Ishikawa (cell line): ENCODE data around the gene DOCK8.

Experiments
- CEBPB ChIP-seq: IDR thresholded peaks from 2 replicates; pipeline ENCODE4 v1.6.1; 2012
- CREB1 ChIP-seq: IDR thresholded peaks from 2 replicates; pipeline ENCODE4 v1.6.1; 2012; ENCODE audit warnings: low read depth
- EGR1 ChIP-seq: IDR thresholded peaks from 2 replicates; pipeline ENCODE4 v1.6.1; 2012
- EP300 ChIP-seq: IDR thresholded peaks from 2 replicates; pipeline ENCODE4 v1.6.1; 2012; ENCODE audit warnings: borderline replicate concordance
- FOXM1 ChIP-seq: IDR thresholded peaks from 2 replicates; pipeline ENCODE4 v1.6.1; 2012; ENCODE audit warnings: low read depth, borderline replicate concordance
- MAX ChIP-seq: IDR thresholded peaks from 2 replicates; pipeline ENCODE4 v1.6.1; 2012
- NFIC ChIP-seq: IDR thresholded peaks from 2 replicates; pipeline ENCODE4 v1.6.1; 2012
- RAD21 ChIP-seq: IDR thresholded peaks from 2 replicates; pipeline ENCODE4 v1.6.1; 2012; ENCODE audit warnings: low read depth
- TAF1 ChIP-seq: IDR thresholded peaks from 2 replicates; pipeline ENCODE4 v1.6.1; 2012; ENCODE audit warnings: low read depth, mild to moderate bottlenecking
- TEAD4 ChIP-seq: IDR thresholded peaks from 2 replicates; pipeline ENCODE4 v1.6.1; 2012
- USF1 ChIP-seq: IDR thresholded peaks from 2 replicates; pipeline ENCODE4 v1.6.1; 2012
- YY1 ChIP-seq: IDR thresholded peaks from 2 replicates; pipeline ENCODE4 v1.6.1; 2012; ENCODE audit warnings: low read depth
- ZBTB7A ChIP-seq: IDR thresholded peaks from 2 replicates; pipeline ENCODE4 v1.6.1; 2012; ENCODE audit warnings: low read depth
- TF ChIP-seq, protein P1 (sequence below): IDR thresholded peaks from 2 replicates; pipeline ENCODE4 v1.6.1; 2012; ENCODE audit warnings: low read depth, mild to moderate bottlenecking

DNA sequence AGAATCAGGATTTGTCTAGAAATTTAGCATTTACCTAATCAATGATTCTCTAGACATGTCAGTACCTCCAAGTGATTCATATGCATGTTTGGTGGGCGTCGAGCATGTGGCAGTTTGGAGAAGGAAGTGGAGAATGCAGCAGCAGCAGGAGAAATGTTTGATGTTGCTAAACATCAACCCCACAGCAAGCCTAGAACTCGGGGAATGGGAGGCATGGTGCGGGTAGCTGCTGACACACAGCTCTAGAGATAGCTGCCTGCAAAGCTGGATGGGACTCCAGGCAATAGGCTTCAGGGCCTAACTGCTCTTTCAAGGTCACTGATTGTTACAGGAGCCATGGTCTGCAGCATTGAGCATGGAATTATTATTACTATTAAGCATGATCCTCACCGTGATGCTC lies 137.3 kb downstream of the DOCK8 start:
- TF ChIP-seq EGR1: no peak
- no peak for TF ChIP-seq FOXM1
- no peak for TF ChIP-seq YY1
- no peak for TF ChIP-seq RAD21
- TF ChIP-seq, protein P1, sequence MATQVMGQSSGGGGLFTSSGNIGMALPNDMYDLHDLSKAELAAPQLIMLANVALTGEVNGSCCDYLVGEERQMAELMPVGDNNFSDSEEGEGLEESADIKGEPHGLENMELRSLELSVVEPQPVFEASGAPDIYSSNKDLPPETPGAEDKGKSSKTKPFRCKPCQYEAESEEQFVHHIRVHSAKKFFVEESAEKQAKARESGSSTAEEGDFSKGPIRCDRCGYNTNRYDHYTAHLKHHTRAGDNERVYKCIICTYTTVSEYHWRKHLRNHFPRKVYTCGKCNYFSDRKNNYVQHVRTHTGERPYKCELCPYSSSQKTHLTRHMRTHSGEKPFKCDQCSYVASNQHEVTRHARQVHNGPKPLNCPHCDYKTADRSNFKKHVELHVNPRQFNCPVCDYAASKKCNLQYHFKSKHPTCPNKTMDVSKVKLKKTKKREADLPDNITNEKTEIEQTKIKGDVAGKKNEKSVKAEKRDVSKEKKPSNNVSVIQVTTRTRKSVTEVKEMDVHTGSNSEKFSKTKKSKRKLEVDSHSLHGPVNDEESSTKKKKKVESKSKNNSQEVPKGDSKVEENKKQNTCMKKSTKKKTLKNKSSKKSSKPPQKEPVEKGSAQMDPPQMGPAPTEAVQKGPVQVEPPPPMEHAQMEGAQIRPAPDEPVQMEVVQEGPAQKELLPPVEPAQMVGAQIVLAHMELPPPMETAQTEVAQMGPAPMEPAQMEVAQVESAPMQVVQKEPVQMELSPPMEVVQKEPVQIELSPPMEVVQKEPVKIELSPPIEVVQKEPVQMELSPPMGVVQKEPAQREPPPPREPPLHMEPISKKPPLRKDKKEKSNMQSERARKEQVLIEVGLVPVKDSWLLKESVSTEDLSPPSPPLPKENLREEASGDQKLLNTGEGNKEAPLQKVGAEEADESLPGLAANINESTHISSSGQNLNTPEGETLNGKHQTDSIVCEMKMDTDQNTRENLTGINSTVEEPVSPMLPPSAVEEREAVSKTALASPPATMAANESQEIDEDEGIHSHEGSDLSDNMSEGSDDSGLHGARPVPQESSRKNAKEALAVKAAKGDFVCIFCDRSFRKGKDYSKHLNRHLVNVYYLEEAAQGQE: no peak
- no peak for TF ChIP-seq TAF1
- TF ChIP-seq TEAD4: no peak
- no peak for TF ChIP-seq MAX
- TF ChIP-seq ZBTB7A: no peak
- no peak for TF ChIP-seq CREB1
- TF ChIP-seq EP300: no peak
- no peak for TF ChIP-seq CEBPB
- no peak for TF ChIP-seq NFIC
- no peak for TF ChIP-seq USF1
